Activated naive CD4-positive, alpha-beta T cell treated with anti-CD3 and anti-CD28 coated beads for 36 hours (primary cell): Measurements from ENCODE around the gene B3GLCT. TPM values are rescaled to one million over a fixed set of nuclear protein-coding genes. Genes with fewer than 3 reads are reported as not detected.
A peak's percentile ranks its signal among the peaks of the same experiment; 100 is the strongest.

Experiments used
- CTCF ChIA-PET: fragments of 350-600 bp; sonication (Branson Sonifier 250); formaldehyde crosslinking; loops from one replicate; lab custom pipeline; 2021; ENCODE audit warnings: antibody characterized with exemption; lab: Charles Lee
- DNase-seq: peaks from one replicate; pipeline ENCODE4 v3.0.0-alpha.2; 2020
- H3K27ac Mint-ChIP-seq: one replicate; pipeline ENCODE4 v1.8.0; 2021; ENCODE audit warnings: mild to moderate bottlenecking, mixed read lengths
- H3K27me3 Mint-ChIP-seq: one replicate; pipeline ENCODE4 v1.8.0; 2021; ENCODE audit warnings: low read depth, mixed read lengths
- H3K36me3 Mint-ChIP-seq: one replicate; pipeline ENCODE4 v1.8.0; 2021; ENCODE audit warnings: low read depth, mixed read lengths
- H3K4me1 Mint-ChIP-seq: one replicate; pipeline ENCODE4 v1.8.0; 2021; ENCODE audit warnings: low read depth, mixed read lengths
- H3K4me3 Mint-ChIP-seq: one replicate; pipeline ENCODE4 v1.8.0; 2021; ENCODE audit warnings: mild to moderate bottlenecking, moderate library complexity, mixed read lengths
- H3K9me3 Mint-ChIP-seq: one replicate; pipeline ENCODE4 v1.8.0; 2021; ENCODE audit warnings: mixed read lengths
- intact Hi-C: fragments of 100-400 bp; cut with micrococcal nuclease; formaldehyde crosslinking; loops from one replicate; pipeline ENCODE4 v1.15.1; 2023
- total RNA-seq, 2 experiments: library from RNA; stranded (reverse); gene quantifications; one replicate each; pipeline ENCODE4 v1.2.3, GENCODE V29; 2021

The B3GLCT gene
- total RNA-seq: 1 to 10 TPM; 1.2 to 1.5 TPM

- peak; percentile 65 for DNase-seq
- H3K36me3 Mint-ChIP-seq: no peaks in the 10 kb centered on the region
- peaks cover 26% of the 10 kb centered on the region for H3K4me1 Mint-ChIP-seq
- no peaks in the 10 kb centered on the region for H3K27me3 Mint-ChIP-seq
- CTCF ChIA-PET: interaction anchor here (1.2 to 2.3 kb wide), 5 partner anchors 12 to 129 kb away, joined by 3 to 6 read pairs (median 4); no protein-coding TSS in a partner anchor
- H3K27ac Mint-ChIP-seq: peak within 1 kb of the TSS; percentile 68
- H3K9me3 Mint-ChIP-seq: no peaks in the 10 kb centered on the region
- intact Hi-C loops: loop anchor here (1.0 to 10.0 kb wide), 7 partner anchors 38 to 1605 kb away; partner anchors contain the start of genes FRY and SLC7A1
- H3K4me3 Mint-ChIP-seq: peak within 1 kb of the TSS; percentile 83
Observed at GRCh38 chr13:31199849-31200636, at the start of gene B3GLCT. B3GLCT (plus strand) TSS chr13:31199975; CDS start chr13:31200085, 110 bp downstream.

GRCh38 chr13:31150315-31150985 is 49.3 kb upstream of the B3GLCT start:
- H3K4me1 Mint-ChIP-seq: peaks cover 17% of the 10 kb centered on the region
- H3K36me3 Mint-ChIP-seq: peaks cover 59% of the 10 kb centered on the region
- H3K27me3 Mint-ChIP-seq: no peaks in the 10 kb centered on the region
- no peak for DNase-seq
- no peak overlapping the region for H3K27ac Mint-ChIP-seq
- H3K9me3 Mint-ChIP-seq: no peaks in the 10 kb centered on the region
- H3K4me3 Mint-ChIP-seq: no peak overlapping the region
- intact Hi-C loops: no loop called here
- CTCF ChIA-PET: interaction anchor here (0.8 kb wide), 1 partner anchor 106 kb away, joined by 3 read pairs; no protein-coding TSS in a partner anchor

- Mint-ChIP-seq H3K4me3 (no peak overlapping the region), H3K36me3 (peaks cover 54% of the 10 kb centered on the region), H3K27ac (no peak overlapping the region), H3K4me1 (peaks cover 16% of the 10 kb centered on the region), H3K27me3 (no peaks in the 10 kb centered on the region), H3K9me3 (no peaks in the 10 kb centered on the region)
- no peak for DNase-seq
- intact Hi-C loops: no loop called here
- CTCF ChIA-PET: no interaction called here
Observed at GRCh38 chr13:31151837-31152236, 47.9 kb upstream of the B3GLCT start.

- H3K4me1 Mint-ChIP-seq: peaks cover 34% of the 10 kb centered on the region
- H3K9me3 Mint-ChIP-seq: no peaks in the 10 kb centered on the region
- H3K4me3 Mint-ChIP-seq: no peak overlapping the region
- H3K27me3 Mint-ChIP-seq: no peaks in the 10 kb centered on the region
- H3K36me3 Mint-ChIP-seq: peaks cover 46% of the 10 kb centered on the region
- H3K27ac Mint-ChIP-seq: no peak overlapping the region
- CTCF ChIA-PET: no interaction called here
- intact Hi-C loops: no loop called here
- no peak for DNase-seq
Observed at GRCh38 chr13:31154939-31155338, 44.8 kb upstream of the B3GLCT start.

GRCh38 chr13:31159306-31159705 is 40.5 kb upstream of the B3GLCT start:
- H3K27ac Mint-ChIP-seq: peak overlapping the region; percentile 39
- peak overlapping the region; percentile 96 for H3K4me3 Mint-ChIP-seq
- intact Hi-C loops: no loop called here
- peaks cover 33% of the 10 kb centered on the region for H3K4me1 Mint-ChIP-seq
- H3K9me3 Mint-ChIP-seq: no peaks in the 10 kb centered on the region
- no peaks in the 10 kb centered on the region for H3K27me3 Mint-ChIP-seq
- peaks cover 29% of the 10 kb centered on the region for H3K36me3 Mint-ChIP-seq
- CTCF ChIA-PET: interaction anchor here (0.7 to 2.1 kb wide), 3 partner anchors 20 to 43 kb away, joined by 3 to 4 read pairs (median 4); no protein-coding TSS in a partner anchor
- peak; percentile 9 for DNase-seq

GRCh38 chr13:31160857-31161556 is 38.8 kb upstream of the B3GLCT start:
- peak overlapping the region; percentile 96 for H3K4me3 Mint-ChIP-seq
- H3K9me3 Mint-ChIP-seq: no peaks in the 10 kb centered on the region
- no peaks in the 10 kb centered on the region for H3K27me3 Mint-ChIP-seq
- H3K4me1 Mint-ChIP-seq: peaks cover 27% of the 10 kb centered on the region
- intact Hi-C loops: loop anchor here (2.0 to 10.0 kb wide), 8 partner anchors 16 to 1376 kb away; partner anchors contain the start of genes KATNAL1 and N4BP2L2
- peak; percentile 70 for DNase-seq
- H3K27ac Mint-ChIP-seq: peak overlapping the region; percentile 98
- CTCF ChIA-PET: interaction anchor here (0.7 to 2.1 kb wide), 2 partner anchors 21 to 1010 kb away, joined by 4 read pairs; no protein-coding TSS in a partner anchor
- H3K36me3 Mint-ChIP-seq: peaks cover 21% of the 10 kb centered on the region

- Mint-ChIP-seq H3K27me3 (no peaks in the 10 kb centered on the region), H3K27ac (peak within 1 kb of the TSS; percentile 98), H3K9me3 (no peaks in the 10 kb centered on the region), H3K4me3 (peak within 1 kb of the TSS; percentile 96), H3K36me3 (peaks cover 21% of the 10 kb centered on the region), H3K4me1 (peaks cover 27% of the 10 kb centered on the region)
- intact Hi-C loops: loop anchor here (1.0 to 10.0 kb wide), 18 partner anchors 17 to 1575 kb away; partner anchors contain the start of genes BRCA2, KATNAL1, N4BP2L2 and SLC7A1
- peak; percentile 99 for DNase-seq
- CTCF ChIA-PET: interaction anchor here (1.5 kb wide), 1 partner anchor 41 kb away, joined by 3 read pairs; no protein-coding TSS in a partner anchor
Observed at GRCh38 chr13:31161557-31162150, 38.1 kb upstream of the B3GLCT start, which contains the start of gene HSPH1. HSPH1 (minus strand) TSS chr13:31161904; CDS start chr13:31161582, 322 bp downstream.

- intact Hi-C loops: loop anchor here (1.0 to 10.0 kb wide), 16 partner anchors 38 to 1574 kb away; partner anchors contain the start of genes BRCA2, KATNAL1, N4BP2L2 and SLC7A1
Observed at GRCh38 chr13:31162151-31163008, 37.4 kb upstream of the B3GLCT start.

GRCh38 chr13:31166591-31166990 is 33.2 kb upstream of the B3GLCT start:
- CTCF ChIA-PET: no interaction called here
- Mint-ChIP-seq H3K9me3 (no peaks in the 10 kb centered on the region), H3K27ac (no peak overlapping the region), H3K4me3 (no peak overlapping the region), H3K4me1 (peaks cover 7% of the 10 kb centered on the region), H3K27me3 (no peaks in the 10 kb centered on the region), H3K36me3 (no peaks in the 10 kb centered on the region)
- intact Hi-C loops: loop anchor here (10.0 kb wide), 1 partner anchor 878 kb away; no protein-coding TSS in a partner anchor
- no peak for DNase-seq

More at GRCh38 chr13:31162151-31163008, 37.4 kb upstream of the B3GLCT start:
- Mint-ChIP-seq H3K27me3 (no peaks in the 10 kb centered on the region), H3K4me3 (peak overlapping the region; percentile 96), H3K36me3 (peaks cover 18% of the 10 kb centered on the region), H3K27ac (peak overlapping the region; percentile 98), H3K4me1 (peaks cover 23% of the 10 kb centered on the region), H3K9me3 (no peaks in the 10 kb centered on the region)
- peak; percentile 98 for DNase-seq
- CTCF ChIA-PET: interaction anchor here (1.5 to 1.6 kb wide), 2 partner anchors 37 to 40 kb away, joined by 3 to 6 read pairs; partner anchors contain the start of gene B3GLCT

GRCh38 chr13:31167490-31167889 is 32.3 kb upstream of the B3GLCT start:
- Mint-ChIP-seq H3K27ac (no peak overlapping the region), H3K4me1 (peaks cover 7% of the 10 kb centered on the region), H3K9me3 (no peaks in the 10 kb centered on the region), H3K27me3 (no peaks in the 10 kb centered on the region), H3K36me3 (no peaks in the 10 kb centered on the region), H3K4me3 (no peak overlapping the region)
- CTCF ChIA-PET: no interaction called here
- no peak for DNase-seq
- intact Hi-C loops: loop anchor here (10.0 kb wide), 1 partner anchor 877 kb away; no protein-coding TSS in a partner anchor
